ENCODE measurements around the gene KRT26. TPM values are rescaled to one million over a fixed set of nuclear protein-coding genes. Genes with fewer than 3 reads are reported as not detected.

Gene KRT26
- total and polyA plus RNA-seq, 2 of the 4 experiments (the other 2 are of a cell fraction): not detected

DNA sequence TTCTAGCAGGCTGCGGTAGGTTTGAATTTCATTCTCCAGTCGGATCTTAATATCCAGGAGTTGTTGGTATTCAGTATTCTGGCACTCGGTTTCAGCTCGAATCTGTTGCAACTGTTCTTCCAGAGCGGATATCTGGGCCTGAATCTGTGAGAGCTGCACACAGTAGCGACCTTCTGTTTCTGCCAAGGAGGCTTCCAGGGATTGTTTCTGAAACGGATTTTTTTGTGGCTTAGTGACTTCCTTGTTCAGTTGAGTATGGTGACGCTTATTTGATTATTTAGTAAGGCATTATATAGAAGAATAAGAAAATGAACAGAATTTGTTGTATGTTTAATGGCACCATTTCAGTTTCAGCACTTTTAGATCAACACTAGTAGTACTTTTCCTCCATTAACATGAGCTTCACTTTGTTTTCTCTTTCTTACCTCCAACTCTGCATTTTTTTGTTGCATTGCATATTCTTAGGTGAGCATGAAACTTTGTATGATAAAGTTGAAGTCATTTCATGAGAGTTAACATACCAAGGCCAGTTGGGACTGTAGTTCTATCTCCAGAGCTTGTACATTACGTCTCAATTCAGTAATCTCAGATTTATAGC, 47.6 kb upstream of the KRT26 start (continued):
- TF ChIP-seq, protein P1, sequence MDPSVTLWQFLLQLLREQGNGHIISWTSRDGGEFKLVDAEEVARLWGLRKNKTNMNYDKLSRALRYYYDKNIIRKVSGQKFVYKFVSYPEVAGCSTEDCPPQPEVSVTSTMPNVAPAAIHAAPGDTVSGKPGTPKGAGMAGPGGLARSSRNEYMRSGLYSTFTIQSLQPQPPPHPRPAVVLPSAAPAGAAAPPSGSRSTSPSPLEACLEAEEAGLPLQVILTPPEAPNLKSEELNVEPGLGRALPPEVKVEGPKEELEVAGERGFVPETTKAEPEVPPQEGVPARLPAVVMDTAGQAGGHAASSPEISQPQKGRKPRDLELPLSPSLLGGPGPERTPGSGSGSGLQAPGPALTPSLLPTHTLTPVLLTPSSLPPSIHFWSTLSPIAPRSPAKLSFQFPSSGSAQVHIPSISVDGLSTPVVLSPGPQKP (IDR thresholded peaks at IDR 0.05; ENCODE audit: borderline replicate concordance, low read depth, low read length): no peak

DNA sequence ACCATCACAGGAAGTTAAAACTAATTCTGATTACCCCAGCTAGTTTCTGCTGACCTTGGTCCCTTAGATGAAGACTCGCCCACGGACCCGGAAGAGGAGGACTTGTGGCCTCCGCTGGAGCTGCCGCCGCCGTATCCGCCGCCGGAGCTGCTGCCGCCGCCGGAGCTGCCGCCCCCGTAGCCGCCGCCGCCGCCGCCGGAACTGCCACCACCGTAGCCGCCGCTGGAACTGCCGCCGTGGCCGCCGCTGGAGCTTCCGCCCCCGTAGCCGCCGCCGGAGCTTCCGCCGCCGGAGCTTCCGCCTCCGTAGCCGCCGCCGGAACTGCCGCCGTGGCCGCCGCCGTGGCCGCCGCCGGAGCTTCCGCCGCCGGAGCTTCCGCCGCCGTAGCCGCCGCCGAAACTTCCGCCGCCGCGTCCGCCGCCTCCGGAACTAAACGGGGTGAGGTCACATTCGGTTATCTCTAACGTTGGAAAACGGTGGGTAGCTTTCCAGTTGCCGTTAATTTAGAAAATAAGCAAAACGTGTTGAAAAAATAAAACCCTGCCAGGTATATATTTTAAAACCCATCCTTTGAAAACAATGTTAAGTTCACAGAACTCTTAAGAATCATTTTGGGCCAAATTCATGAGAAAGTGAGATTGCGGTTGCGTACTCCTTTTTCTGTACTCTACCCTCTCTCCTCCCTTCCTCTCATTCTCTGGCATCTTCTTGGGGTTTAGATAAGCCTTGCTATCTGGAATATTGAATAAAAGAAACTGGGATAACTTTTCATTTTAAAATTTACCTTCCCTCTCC, 46.9 kb upstream of the KRT26 start:
- no TSS peak for BruUV-seq (replicated peaks)
- H2BK15ac ChIP-seq (ENCODE audit: low read depth, low read length): peak overlapping the region; percentile 43; the same call in 2 of the 3 replicates
- dilution Hi-C loops (cut with HindIII; ENCODE audit: low sequenced_read_pairs, unreplicated experiment): no loop called here

More for the DNA sequence above, 46.9 kb upstream of the KRT26 start:
- Histone ChIP-seq H3K9me1 (ENCODE audit: insufficient read depth, low read length) (peaks cover 3% of the 10 kb centered on the region), H3K4me1 (ENCODE audit: control insufficient read depth, insufficient read depth, low read length) (peaks cover 5% of the 10 kb centered on the region; the same call in 1 of the 2 replicates), H3K18ac (ENCODE audit: low read depth, low read length) (peak overlapping the region; percentile 94; the same call in 1 of the 2 replicates), H3K36me3 (ENCODE audit: control insufficient read depth, insufficient read depth, low read length) (peaks cover 10% of the 10 kb centered on the region), H3K14ac (replicated peaks; ENCODE audit: low read depth, low read length) (peak overlapping the region; percentile 83), H3K4me3 (ENCODE audit: insufficient read depth, low read depth, low read length) (peak overlapping the region; percentile 99), H3K4me2 (ENCODE audit: low read depth, low read length) (peak overlapping the region; percentile 100), H2AFZ (replicated peaks; ENCODE audit: low read length, poor library complexity) (peak overlapping the region; percentile 85), H4K91ac (ENCODE audit: insufficient read depth, low read depth, low read length) (peak overlapping the region; percentile 85), H2BK120ac (ENCODE audit: low read depth, low read length) (peak overlapping the region; percentile 60), H3K79me1 (ENCODE audit: low read depth in 1 of 2, low read length in 2 of 2) (peaks cover 30 to 38% of the 10 kb centered on the region in 2 experiments), H2BK5ac (ENCODE audit: low read depth, low read length, poor library complexity, severe bottlenecking) (peak overlapping the region; percentile 88), H3K27ac (ENCODE audit: insufficient read depth, low read length) (peak overlapping the region; percentile 79), H3K27me3 (ENCODE audit: control insufficient read depth, insufficient read depth, low read length) (no peaks in the 10 kb centered on the region), H4K20me1 (ENCODE audit: insufficient read depth, low read length) (no peaks in the 10 kb centered on the region), H2BK20ac (ENCODE audit: low read depth, low read length) (no peak overlapping the region), H3K9me3 (ENCODE audit: control insufficient read depth, insufficient read depth, low read length) (no peaks in the 10 kb centered on the region), H2AK5ac (ENCODE audit: low read depth, low read length) (peak overlapping the region; percentile 83; the same call in 1 of the 2 replicates), H3K9ac (ENCODE audit: low read depth, low read length) (peak overlapping the region; percentile 77), H4K8ac (ENCODE audit: low read depth in 2 of 2, low read length in 2 of 2) (peak overlapping the region; percentile 97 to 99), H3K56ac (ENCODE audit: extremely low read depth, insufficient read depth, low read length) (peak overlapping the region; percentile 87), H3K23ac (ENCODE audit: low read depth, low read length) (peak overlapping the region; percentile 92), H4K5ac (ENCODE audit: low read depth, low read length) (peak overlapping the region; percentile 97), H2AK9ac (replicated peaks; ENCODE audit: low read depth, low read length, poor library complexity) (no peak overlapping the region), H3K4ac (ENCODE audit: low read depth, low read length) (peak overlapping the region; percentile 78)
- ATAC-seq (ENCODE audit: low read depth): peak; percentile 86
- in situ Hi-C loops (cut with MboI; ENCODE audit: low sequenced_read_pairs): no loop called here
- TF ChIP-seq MXI1 (IDR thresholded peaks at IDR 0.05; ENCODE audit: borderline replicate concordance, low read depth, low read length): no peak
- TF ChIP-seq MAZ (IDR thresholded peaks at IDR 0.05; ENCODE audit: borderline replicate concordance, low read depth, low read length): peak; percentile 29; the same call in 1 of the 2 replicates
- TF ChIP-seq POLR2A (IDR thresholded peaks at IDR 0.05; ENCODE audit: low read depth, low read length): peak; percentile 68
- TF ChIP-seq CHD1 (IDR thresholded peaks at IDR 0.05; ENCODE audit: low read depth, low read length): 0 out of 2 replicates have a peak, but pooled peaks have one; percentile 5
- TF ChIP-seq, protein P2, sequence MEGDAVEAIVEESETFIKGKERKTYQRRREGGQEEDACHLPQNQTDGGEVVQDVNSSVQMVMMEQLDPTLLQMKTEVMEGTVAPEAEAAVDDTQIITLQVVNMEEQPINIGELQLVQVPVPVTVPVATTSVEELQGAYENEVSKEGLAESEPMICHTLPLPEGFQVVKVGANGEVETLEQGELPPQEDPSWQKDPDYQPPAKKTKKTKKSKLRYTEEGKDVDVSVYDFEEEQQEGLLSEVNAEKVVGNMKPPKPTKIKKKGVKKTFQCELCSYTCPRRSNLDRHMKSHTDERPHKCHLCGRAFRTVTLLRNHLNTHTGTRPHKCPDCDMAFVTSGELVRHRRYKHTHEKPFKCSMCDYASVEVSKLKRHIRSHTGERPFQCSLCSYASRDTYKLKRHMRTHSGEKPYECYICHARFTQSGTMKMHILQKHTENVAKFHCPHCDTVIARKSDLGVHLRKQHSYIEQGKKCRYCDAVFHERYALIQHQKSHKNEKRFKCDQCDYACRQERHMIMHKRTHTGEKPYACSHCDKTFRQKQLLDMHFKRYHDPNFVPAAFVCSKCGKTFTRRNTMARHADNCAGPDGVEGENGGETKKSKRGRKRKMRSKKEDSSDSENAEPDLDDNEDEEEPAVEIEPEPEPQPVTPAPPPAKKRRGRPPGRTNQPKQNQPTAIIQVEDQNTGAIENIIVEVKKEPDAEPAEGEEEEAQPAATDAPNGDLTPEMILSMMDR (conservative IDR thresholded peaks at IDR 0.05; ENCODE audit: low read depth, low read length): 0 out of 2 replicates have a peak, but pooled peaks have one; percentile 0
- TF ChIP-seq MAFK (IDR thresholded peaks at IDR 0.05; ENCODE audit: low read depth, low read length): peak; percentile 45
- CTCF ChIA-PET: interaction anchor here (0.8 to 1.6 kb wide), 3 partner anchors 597 to 844 kb away, joined by 3 to 6 read pairs (median 4); no protein-coding TSS in a partner anchor
- POLR2A ChIA-PET (ENCODE audit: unreplicated experiment): interaction anchor here (0.6 to 1.1 kb wide), 7 partner anchors 10 to 871 kb away, joined by 3 to 12 read pairs (median 4); no protein-coding TSS in a partner anchor
- intact Hi-C loops (cut with micrococcal nuclease): no loop called here
- WGBS, 2 experiments (ENCODE audit: extremely low coverage in 2 of 2, insufficient read length in 1 of 2): 0% methylated on average over 34 of the region's 73 CpGs; no CpG with 5 or more reads in 1 of the 2 experiments
- peak; percentile 73 for DNase-seq
